Activated CD8-positive, alpha-beta memory T cell treated with anti-CD3 and anti-CD28 coated beads, Interleukin-2, amount 50 U/mL, for 4 hours (primary cell): ENCODE results near the gene KRT73.

ENCODE experiments used
- DNase-seq: peaks from one replicate; pipeline ENCODE4 v3.0.0-alpha.2; 2020

Gene KRT73

GRCh38 chr12:52618216-52618615 lies at the start of gene KRT73:
KRT73 (minus strand) TSS chr12:52618559; CDS start chr12:52618524, 35 bp downstream.
- DNase-seq, result no peak

GRCh38 chr12:52667931-52668330 lies 49.6 kb upstream of the KRT73 start:
- DNase-seq, result no peak

- DNase-seq, result no peak
Observed at GRCh38 chr12:52667509-52667908, 49.1 kb upstream of the KRT73 start.

DNA sequence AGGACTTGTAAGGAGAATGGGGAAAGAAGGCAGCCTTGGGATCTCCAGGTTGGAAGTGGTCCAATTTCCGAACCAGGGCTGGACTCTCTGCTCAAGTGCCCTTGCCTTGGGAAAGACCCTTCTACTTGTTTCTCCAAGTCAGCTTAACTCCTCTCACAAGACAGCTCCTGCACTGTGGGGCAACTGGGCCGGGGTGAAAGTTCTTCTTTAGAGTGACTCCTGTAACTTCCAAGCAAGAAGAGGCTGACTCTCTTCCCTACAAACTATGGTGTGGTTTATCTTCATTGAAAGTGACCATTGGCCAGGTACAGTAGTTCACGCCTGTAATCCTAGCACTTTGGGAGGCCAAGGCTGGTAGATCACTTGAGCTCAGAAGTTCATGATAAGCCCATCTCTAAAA lies 48.1 kb upstream of the KRT73 start:
- DNase-seq, result no peak

- DNase-seq, result no peak
Observed at GRCh38 chr12:52663420-52663819, 45.1 kb upstream of the KRT73 start.

GRCh38 chr12:52662918-52663229 lies 44.5 kb upstream of the KRT73 start:
- no peak for DNase-seq

DNA sequence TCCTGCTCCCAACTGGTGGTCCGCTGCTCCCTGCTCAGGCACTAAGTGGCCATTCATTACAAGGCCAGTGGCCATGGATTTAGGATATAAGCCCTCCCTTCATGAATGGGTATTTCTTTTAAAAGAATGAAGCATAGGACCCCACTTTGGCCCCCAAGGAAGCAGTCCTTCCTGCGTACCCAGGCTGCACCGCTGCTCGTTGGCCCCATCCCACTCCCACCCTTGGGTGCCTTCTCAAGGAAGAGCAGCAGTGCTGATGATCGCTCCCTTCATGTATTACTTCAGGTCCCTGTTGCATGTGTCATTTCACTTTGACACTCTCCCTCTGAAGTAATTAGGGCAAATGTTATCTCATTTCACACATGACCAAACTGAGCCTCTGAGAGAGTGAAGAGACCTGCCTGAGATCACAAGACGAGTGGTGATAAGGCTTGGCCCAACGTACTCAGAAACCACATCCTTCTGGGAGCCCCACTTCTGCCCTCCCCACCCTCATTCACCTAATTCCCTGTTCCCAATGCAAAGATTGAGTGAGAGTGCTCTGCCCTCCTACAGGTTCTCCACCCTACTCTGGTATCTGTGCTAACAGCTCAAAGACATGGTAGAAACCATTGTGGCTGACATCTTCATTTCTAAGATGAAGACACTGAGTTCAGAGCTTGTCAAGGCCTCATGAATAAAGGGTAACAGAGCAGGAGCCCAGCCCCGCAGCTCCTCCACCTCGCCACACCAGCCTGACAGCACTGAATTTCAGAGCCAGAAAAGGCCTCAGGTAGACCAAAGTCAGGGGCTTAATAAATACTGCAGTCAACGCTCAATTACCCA lies 43.9 kb upstream of the KRT73 start:
- DNase-seq, result no peak

- no peak for DNase-seq
Observed at GRCh38 chr12:52661668-52662067, 43.3 kb upstream of the KRT73 start.

DNA sequence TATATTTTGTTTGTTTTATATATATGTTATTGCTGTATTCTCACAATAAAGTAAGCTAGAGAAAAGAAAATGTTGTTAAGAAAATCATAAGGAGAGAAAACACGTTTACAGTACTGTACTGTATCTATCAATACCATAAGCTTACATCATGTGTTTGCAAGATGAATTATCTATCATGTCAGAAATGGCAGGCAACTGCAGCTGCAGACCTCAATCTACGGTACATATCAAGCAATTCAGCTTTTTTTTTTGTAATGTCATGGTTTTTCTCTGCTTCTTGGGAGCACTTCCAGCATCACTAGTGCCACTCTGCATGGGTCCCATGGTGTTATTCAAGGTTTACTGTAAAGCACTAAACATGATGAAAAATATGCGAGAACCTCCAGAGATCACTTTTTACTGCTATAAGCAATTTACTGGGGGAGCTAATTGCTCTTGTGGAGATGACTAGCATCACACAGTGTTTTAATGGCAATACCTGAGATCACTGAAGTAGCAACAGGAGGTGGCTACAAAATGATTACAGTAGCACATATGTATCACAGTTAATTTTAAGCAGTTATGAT lies 42.7 kb upstream of the KRT73 start:
- DNase-seq, result no peak

DNA sequence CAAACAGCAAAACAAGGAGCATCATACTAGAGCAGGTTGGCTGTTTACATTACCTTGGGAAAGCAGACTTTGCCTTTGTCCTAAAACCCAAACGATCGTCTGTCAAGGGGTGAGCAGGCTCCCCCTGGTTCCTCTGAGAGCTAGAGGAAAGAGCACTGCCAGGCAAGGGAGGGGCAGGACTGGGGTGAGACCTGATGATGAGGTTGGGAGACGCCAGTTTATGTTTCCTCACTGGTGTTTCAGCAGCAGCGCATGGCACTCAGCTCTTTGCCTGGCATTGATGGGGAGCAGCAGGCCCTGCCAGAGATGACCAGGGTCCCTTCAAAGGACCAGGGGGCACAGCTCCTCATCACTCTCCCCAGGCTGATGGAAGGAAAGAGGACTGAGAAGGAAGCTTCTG lies 41.6 kb upstream of the KRT73 start:
- DNase-seq, result no peak

DNA sequence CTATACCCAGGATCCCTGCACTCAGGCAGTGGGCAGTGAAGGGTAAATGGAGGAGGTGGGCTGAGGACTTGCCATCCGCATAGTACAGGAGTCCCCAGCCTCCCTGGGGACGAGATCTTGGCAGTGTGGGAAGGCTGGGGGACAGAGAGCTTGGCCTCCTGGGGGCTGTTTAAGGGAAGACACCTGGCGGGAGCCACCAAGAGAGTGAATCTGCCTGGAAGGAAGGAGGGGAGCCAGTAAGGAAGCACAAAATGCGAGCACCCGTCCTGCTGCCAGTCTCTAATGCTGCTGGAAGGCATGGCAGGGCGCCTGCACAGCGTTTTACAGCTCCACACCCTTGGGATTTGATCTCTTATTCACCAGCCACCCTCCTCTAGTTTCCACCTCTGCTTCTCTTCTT lies 41.0 kb upstream of the KRT73 start:
- no peak for DNase-seq

DNA sequence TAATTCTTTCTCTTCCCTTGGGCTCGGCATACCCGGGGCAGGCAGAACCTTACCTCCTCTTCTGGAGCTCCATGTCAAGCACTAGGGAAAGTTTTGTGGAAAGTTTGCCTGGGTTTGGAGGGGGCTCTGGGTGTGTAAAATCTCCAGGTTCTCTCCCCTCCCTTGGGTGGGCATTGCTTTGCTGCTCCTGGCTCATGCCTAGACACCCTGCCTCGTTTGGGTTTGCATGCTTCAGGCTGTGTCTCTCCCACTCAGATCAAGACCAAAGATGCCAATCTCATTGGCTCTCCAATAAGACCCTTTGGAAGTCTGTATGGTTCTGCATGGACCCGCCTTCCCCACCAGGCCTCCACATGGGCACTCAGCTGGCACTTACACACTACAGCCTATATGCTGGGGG lies 39.8 kb upstream of the KRT73 start:
- DNase-seq, result no peak

DNA sequence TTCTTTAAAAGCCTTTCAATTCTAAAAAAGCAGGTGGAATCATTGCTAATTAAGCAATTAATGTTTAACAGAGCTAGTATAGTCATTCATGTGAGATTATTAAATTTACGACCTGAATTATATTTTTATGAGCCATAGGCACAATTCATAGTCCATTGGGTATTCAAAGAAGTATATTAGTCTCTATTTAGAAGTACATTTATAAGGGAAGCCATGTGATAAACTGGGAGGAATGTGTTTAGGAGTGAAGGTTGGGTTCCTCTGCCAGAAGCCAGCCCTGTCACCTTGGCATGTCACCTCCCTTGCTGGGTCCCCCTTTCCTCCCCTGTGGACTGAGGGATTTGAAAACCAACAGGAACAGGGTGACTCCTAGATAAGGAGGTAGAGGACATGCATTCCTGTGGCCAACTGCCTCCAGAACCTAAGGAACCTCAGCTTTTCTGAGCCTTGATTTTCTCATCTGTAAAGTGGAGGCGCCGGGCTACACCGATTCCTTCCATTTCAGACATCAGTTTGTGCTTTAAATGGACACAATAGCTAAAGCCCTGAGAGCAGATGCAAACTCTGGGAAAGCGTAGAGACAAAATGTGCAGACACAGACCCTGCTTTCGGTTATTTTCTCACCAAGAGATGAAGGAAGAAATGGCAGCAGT lies 39.0 kb upstream of the KRT73 start:
- DNase-seq, result no peak

DNA sequence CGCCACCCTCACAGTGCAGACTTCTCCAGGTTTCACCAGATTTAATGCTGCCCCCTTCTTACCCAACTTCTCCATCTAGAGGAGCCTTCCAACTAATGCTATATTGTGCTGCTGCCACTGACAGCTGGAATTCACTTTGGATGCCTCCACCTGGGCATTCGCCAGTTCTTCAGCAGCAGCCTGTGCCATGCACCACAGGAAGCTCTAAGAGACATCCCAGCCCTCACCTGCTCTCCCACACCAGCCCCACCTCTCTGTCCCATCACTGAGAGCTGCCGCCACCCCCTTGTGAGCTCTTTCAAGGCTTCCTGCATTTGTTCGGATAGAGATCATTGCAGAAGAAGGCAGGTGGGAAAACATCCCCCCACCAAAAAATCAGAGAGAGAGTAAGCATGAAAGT lies 38.3 kb upstream of the KRT73 start:
- no peak for DNase-seq

- no peak for DNase-seq
Observed at GRCh38 chr12:52655720-52656124, 37.4 kb upstream of the KRT73 start.

- DNase-seq, result no peak
Observed at GRCh38 chr12:52655251-52655650, 36.9 kb upstream of the KRT73 start.

DNA sequence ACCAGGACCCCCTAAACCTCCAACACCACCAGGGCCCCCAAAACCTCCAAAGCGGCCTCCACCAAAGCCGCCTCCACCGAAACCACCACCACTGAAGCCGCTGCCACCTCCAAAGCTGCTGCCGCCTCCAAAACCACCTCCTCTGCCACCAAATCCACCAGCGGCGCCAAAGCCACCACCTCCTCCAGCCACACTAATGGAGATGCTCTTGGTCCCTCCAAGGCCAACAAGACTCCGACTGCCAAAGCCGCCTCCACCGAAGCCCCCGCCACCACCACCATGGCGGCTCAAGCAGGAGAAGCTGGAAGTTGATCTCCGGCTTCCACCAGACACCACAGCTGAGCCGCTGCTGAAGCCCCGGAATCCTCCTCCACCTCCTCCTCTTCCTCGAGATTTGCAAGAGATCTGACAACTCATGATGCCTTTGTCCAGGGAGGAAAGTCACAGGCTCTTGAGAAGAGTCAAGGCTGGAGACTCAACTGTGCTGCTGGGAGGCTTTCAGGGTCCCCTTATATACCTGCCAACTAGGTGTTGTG lies 33.4 kb upstream of the KRT73 start, which contains the start of gene KRT2:
TSS of gene KRT2 (minus strand) at position 486 of the 536 bp plus-strand sequence. CDS start at position 417, 69 bp downstream.
- no peak for DNase-seq

GRCh38 chr12:52650520-52651081 lies 32.2 kb upstream of the KRT73 start:
- no peak for DNase-seq

DNA sequence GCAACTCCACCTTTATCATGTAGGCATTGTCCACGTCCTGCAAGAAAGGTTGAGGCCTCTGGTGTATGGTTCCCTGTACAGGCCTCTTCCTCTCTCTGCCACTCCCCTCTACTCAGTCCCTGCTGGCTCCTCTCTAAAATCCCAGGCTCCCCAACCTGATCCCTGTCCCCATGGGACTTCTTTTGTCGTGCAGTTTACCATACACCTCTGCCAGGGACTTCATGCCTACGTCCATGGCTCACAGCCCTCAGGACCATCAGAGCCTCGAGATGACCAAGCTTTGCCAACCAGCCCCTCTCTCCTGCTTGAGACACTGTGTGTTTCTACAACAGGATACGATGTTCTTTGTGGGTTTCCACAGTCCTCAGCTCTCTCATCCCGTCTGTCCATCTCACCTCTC lies 30.7 kb upstream of the KRT73 start:
- DNase-seq, result no peak

DNA sequence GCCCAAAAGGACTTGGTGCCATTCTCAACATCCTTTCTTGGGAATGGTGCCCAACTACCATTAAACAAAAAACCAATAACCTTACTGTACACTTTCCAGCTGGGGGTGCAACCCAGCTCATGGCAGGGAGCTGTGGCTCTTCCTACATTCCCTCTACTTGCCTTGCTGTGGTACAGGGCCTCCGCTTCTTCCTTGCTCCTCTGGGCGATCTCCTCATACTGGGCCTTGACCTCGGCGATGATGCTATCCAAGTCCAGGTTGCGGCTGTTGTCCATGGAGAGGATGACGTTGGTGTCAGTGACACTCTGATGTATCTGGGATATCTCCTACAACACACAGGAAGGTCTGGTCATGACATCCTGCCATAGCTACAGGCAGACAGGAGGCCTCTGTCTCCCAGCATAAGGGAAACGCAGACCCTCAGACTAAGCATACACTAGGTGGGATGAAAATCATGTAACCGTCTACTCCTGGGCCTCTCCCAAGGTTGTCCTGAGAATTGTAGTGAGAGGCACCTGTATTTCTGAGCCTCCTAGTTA lies 29.7 kb upstream of the KRT73 start:
- no peak for DNase-seq

GRCh38 chr12:52647601-52648000 lies 29.2 kb upstream of the KRT73 start:
- no peak for DNase-seq

- DNase-seq, result no peak
Observed at GRCh38 chr12:52646613-52647012, 28.3 kb upstream of the KRT73 start.

DNA sequence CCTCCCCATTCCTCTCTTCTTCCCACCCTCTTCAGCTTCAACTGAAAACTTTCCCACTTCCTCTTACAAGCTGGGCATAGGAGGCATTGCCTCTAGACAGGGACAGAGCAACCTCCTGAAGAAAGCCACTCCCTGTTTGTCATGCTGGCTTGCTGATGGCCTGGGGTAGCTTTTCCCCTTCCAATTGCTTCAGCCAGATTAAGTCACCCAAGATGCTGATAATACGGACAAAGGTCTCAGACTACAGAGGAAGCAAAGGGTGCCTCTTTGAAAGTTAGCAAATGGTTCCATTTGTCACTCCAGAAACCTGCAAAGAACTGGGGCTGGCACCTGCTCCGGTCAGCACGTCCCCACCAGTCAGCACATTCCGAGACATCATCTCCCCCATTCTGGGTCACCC lies 27.6 kb upstream of the KRT73 start:
- DNase-seq, result no peak
